Liver (tissue), 9 donors: ENCODE results near the gene PLCXD3. TPM values are rescaled to one million over a fixed set of nuclear protein-coding genes. Genes with fewer than 3 reads are reported as not detected.

ENCODE experiments used
- DNase-seq: peaks from one replicate; pipeline ENCODE4 v3.0.0-alpha.2; 2017; ENCODE audit warnings: low spot score
- H3K27ac ChIP-seq, 2 donors: one replicate each; pipeline ENCODE4 v1.7.0; 2013; ENCODE audit warnings: inconsistent platforms in 2 of 2, low read length in 2 of 2, control low read depth in 1 of 2, low read depth in 1 of 2, mild to moderate bottlenecking in 1 of 2
- H3K27me3 ChIP-seq, 4 donors: one replicate each; pipeline versions ENCODE4 v1.6.1 to v1.7.0; 2013; ENCODE audit warnings: low read length in 3 of 4, inconsistent platforms in 1 of 4, mild to moderate bottlenecking in 1 of 4, moderate library complexity in 1 of 4; ENCODE audit not compliant: control insufficient read depth in 4 of 4, insufficient read depth in 4 of 4
- H3K36me3 ChIP-seq, 4 donors: one replicate each; pipeline versions ENCODE4 v1.6.1 to v1.7.0; 2013; ENCODE audit warnings: low read length in 3 of 4, mild to moderate bottlenecking in 3 of 4, low read depth in 1 of 4, moderate library complexity in 1 of 4; ENCODE audit not compliant: control insufficient read depth in 4 of 4, insufficient read depth in 3 of 4
- H3K4me1 ChIP-seq, 4 donors: one replicate each; pipeline versions ENCODE4 v1.6.1 to v1.7.0; 2013; ENCODE audit warnings: low read length in 3 of 4, mild to moderate bottlenecking in 3 of 4, moderate library complexity in 1 of 4; ENCODE audit not compliant: control insufficient read depth in 4 of 4, insufficient read depth in 4 of 4
- H3K4me3 ChIP-seq, 3 donors: one replicate each; pipeline versions ENCODE4 v1.6.1 to v1.7.0; 2013; ENCODE audit warnings: low read length in 3 of 3, control low read depth in 1 of 3, low read depth in 1 of 3, mild to moderate bottlenecking in 1 of 3
- H3K9ac ChIP-seq, 2 donors: one replicate each; pipeline ENCODE4 v1.7.0; 2013; ENCODE audit warnings: low read length in 2 of 2, mild to moderate bottlenecking in 2 of 2, moderate library complexity in 2 of 2, control low read depth in 1 of 2, low read depth in 1 of 2
- H3K9me3 ChIP-seq, 4 donors: one replicate each; pipeline versions ENCODE4 v1.6.1 to v1.7.0; 2013; ENCODE audit warnings: low read length in 3 of 4; ENCODE audit not compliant: control insufficient read depth in 4 of 4
- ATF3 ChIP-seq: IDR thresholded peaks from 2 replicates; pipeline ENCODE4 v1.6.1; 2016; ENCODE audit warnings: antibody characterized with exemption
- EGR1 ChIP-seq, 2 donors: IDR thresholded peaks; 2 replicates each; pipeline ENCODE4 v1.6.1; 2016 to 2018; ENCODE audit warnings: antibody characterized with exemption in 2 of 2, low read depth in 2 of 2
- FOXA1 ChIP-seq: IDR thresholded peaks from 2 replicates; pipeline ENCODE4 v1.6.1; 2016; ENCODE audit warnings: antibody characterized with exemption
- FOXA2 ChIP-seq: IDR thresholded peaks from 2 replicates; pipeline ENCODE4 v1.6.1; 2016; ENCODE audit warnings: antibody characterized with exemption
- GABPA ChIP-seq, 2 donors: IDR thresholded peaks in 1 of 2; conservative IDR thresholded peaks in 1 of 2; 2 replicates each; pipeline ENCODE4 v1.6.1; 2016; ENCODE audit warnings: antibody characterized with exemption in 2 of 2, mild to moderate bottlenecking in 1 of 2, moderate library complexity in 1 of 2
- HNF4A ChIP-seq, 2 donors: conservative IDR thresholded peaks; 2 replicates each; pipeline ENCODE4 v1.6.1; 2016; ENCODE audit warnings: antibody characterized with exemption in 2 of 2, mild to moderate bottlenecking in 2 of 2
- HNF4G ChIP-seq: IDR thresholded peaks from 2 replicates; pipeline ENCODE4 v1.6.1; 2016; ENCODE audit warnings: antibody characterized with exemption
- MAX ChIP-seq: IDR thresholded peaks from 2 replicates; pipeline ENCODE4 v1.6.1; 2016; ENCODE audit warnings: antibody characterized with exemption
- NR2F2 ChIP-seq: IDR thresholded peaks from 2 replicates; pipeline ENCODE4 v1.6.1; 2016; ENCODE audit warnings: antibody characterized with exemption
- RAD21 ChIP-seq, 2 donors: IDR thresholded peaks; 2 replicates each; pipeline ENCODE4 v1.6.1; 2016; ENCODE audit warnings: antibody characterized with exemption in 2 of 2, mild to moderate bottlenecking in 2 of 2
- REST ChIP-seq: IDR thresholded peaks from 2 replicates; pipeline ENCODE4 v1.6.1; 2016; ENCODE audit warnings: antibody characterized with exemption, mild to moderate bottlenecking
- RXRA ChIP-seq, 2 donors: IDR thresholded peaks; 2 replicates each; pipeline ENCODE4 v1.6.1; 2017 to 2018; ENCODE audit warnings: antibody characterized with exemption in 2 of 2, mild to moderate bottlenecking in 1 of 2
- SP1 ChIP-seq: IDR thresholded peaks from 2 replicates; pipeline ENCODE4 v1.6.1; 2018; ENCODE audit warnings: antibody characterized with exemption, mild to moderate bottlenecking
- TAF1 ChIP-seq: conservative IDR thresholded peaks from 2 replicates; pipeline ENCODE4 v1.6.1; 2016; ENCODE audit warnings: antibody characterized with exemption, mild to moderate bottlenecking
- YY1 ChIP-seq: IDR thresholded peaks from 2 replicates; pipeline ENCODE4 v1.6.1; 2016; ENCODE audit warnings: antibody characterized with exemption, mild to moderate bottlenecking
- ZBTB33 ChIP-seq: IDR thresholded peaks from 2 replicates; pipeline ENCODE4 v1.6.1; 2016; ENCODE audit warnings: antibody characterized with exemption
- WGBS: extraction: QIAGEN DNeasy Blood & Tissue Kit; methylation state at CpG from one replicate; pipeline ENCODE4 v1.1.7; 2013; 5-methylcytosine and 5-hydroxymethylcytosine counted together
- polyA plus RNA-seq, 2 donors: library from polyadenylated mRNA; stranded (reverse) in 1 of 2; unstranded in 1 of 2; fragments of 200-250 nt in 1 of 2; fragments of >200 nt in 1 of 2; fragmentation: Nextera tagmentation in 1 of 2; extraction: Ambion mirVana in 1 of 2; gene quantifications; one replicate each; pipeline versions ENCODE4 v1.2.1 to v1.2.3, GENCODE V29; 2013 to 2015
- total RNA-seq, 2 donors: library from RNA; depleted of rRNA; stranded (reverse); fragments of >200 nt; gene quantifications; one replicate each; pipeline ENCODE4 v1.2.3, GENCODE V29; 2014
- donor health status: healthy.
- donor health status: healthy.
- donor health status: healthy.
- donor health status: healthy.
- donor health status: healthy.

PLCXD3 gene
- total and polyA plus RNA-seq, 4 donors = 0.05 to 2.4 (median 0.58) TPM

- H3K27me3 ChIP-seq = peaks cover 0 to 5% (median 0%) of the 10 kb centered on the region in 4 donors
- no peaks in the 10 kb centered on the region for H3K9me3 ChIP-seq
- TF ChIP-seq TAF1 (no peak), MAX (no peak), SP1 (no peak), ZBTB33 (no peak), GABPA (IDR thresholded peaks at IDR 0.05 in 1 of 2, conservative IDR thresholded peaks at IDR 0.05 in 1 of 2) (no peak), RXRA (IDR thresholded peaks at IDR 0.05) (no peak), HNF4G (no peak), NR2F2 (no peak)
- no peak overlapping the region for H3K4me3 ChIP-seq
- WGBS = 96% methylated on average over 2 of the region's 2 CpGs
- DNase-seq = no peak
- no peak overlapping the region for H3K27ac ChIP-seq
- H3K9ac ChIP-seq = no peak overlapping the region
- no peaks in the 10 kb centered on the region for H3K36me3 ChIP-seq
- no peaks in the 10 kb centered on the region for H3K4me1 ChIP-seq
Observed at GRCh38 chr5:41457094-41457493, 53.3 kb downstream of the PLCXD3 start.

GRCh38 chr5:41452506-41452905, 57.9 kb downstream of the PLCXD3 start:
- DNase-seq = no peak
- TF ChIP-seq MAX (no peak), RXRA (IDR thresholded peaks at IDR 0.05) (no peak), TAF1 (no peak), GABPA (IDR thresholded peaks at IDR 0.05 in 1 of 2, conservative IDR thresholded peaks at IDR 0.05 in 1 of 2) (no peak), NR2F2 (no peak)
- H3K36me3 ChIP-seq = no peaks in the 10 kb centered on the region

GRCh38 chr5:41447650-41448510, 62.5 kb downstream of the PLCXD3 start:
- no peaks in the 10 kb centered on the region for H3K4me1 ChIP-seq
- H3K27me3 ChIP-seq = peaks cover 0 to 6% (median 1%) of the 10 kb centered on the region in 4 donors
- no peak overlapping the region for H3K4me3 ChIP-seq
- WGBS = 80% methylated on average over 3 of the region's 3 CpGs
- H3K9ac ChIP-seq = no peak overlapping the region
- no peak for DNase-seq
- no peaks in the 10 kb centered on the region for H3K36me3 ChIP-seq
- H3K27ac ChIP-seq = no peak overlapping the region
- no peaks in the 10 kb centered on the region for H3K9me3 ChIP-seq
- no peak for TF ChIP-seq ZBTB33
- no peak for TF ChIP-seq FOXA1
- TF ChIP-seq YY1 = no peak
- TF ChIP-seq HNF4G = no peak
- no peak for TF ChIP-seq ATF3
- TF ChIP-seq NR2F2 = no peak
- no peak for TF ChIP-seq MAX
- no peak for TF ChIP-seq FOXA2
- TF ChIP-seq HNF4A (conservative IDR thresholded peaks at IDR 0.05) = no peak
- TF ChIP-seq SP1 = no peak
- TF ChIP-seq RXRA (IDR thresholded peaks at IDR 0.05) = no peak
- no peak for TF ChIP-seq TAF1
- TF ChIP-seq REST = no peak
- TF ChIP-seq EGR1 (IDR thresholded peaks at IDR 0.05; ENCODE audit: low read depth in 2 of 2) = no peak
- no peak for TF ChIP-seq GABPA (IDR thresholded peaks at IDR 0.05 in 1 of 2, conservative IDR thresholded peaks at IDR 0.05 in 1 of 2)
- no peak for TF ChIP-seq RAD21 (IDR thresholded peaks at IDR 0.05)

More at GRCh38 chr5:41452506-41452905, 57.9 kb downstream of the PLCXD3 start:
- no peaks in the 10 kb centered on the region for H3K4me1 ChIP-seq
- no peak overlapping the region for H3K9ac ChIP-seq
- 81% methylated on average over 2 of the region's 2 CpGs for WGBS
- peaks cover 0 to 4% (median 0%) of the 10 kb centered on the region in 4 donors for H3K27me3 ChIP-seq
- no peak overlapping the region for H3K4me3 ChIP-seq
- H3K27ac ChIP-seq = no peak overlapping the region
- H3K9me3 ChIP-seq = no peaks in the 10 kb centered on the region
